NT2/D1 (cell line): ENCODE data around the gene SLC38A6.

Source experiments
- DNase-seq: peaks from one replicate; pipeline ENCODE4 v3.0.0-alpha.2; 2011; ENCODE audit warnings: low read depth, low spot score
- H3K27me3 ChIP-seq: 2 replicates; pipeline ENCODE4 v1.6.0; 2011; ENCODE audit warnings: mild to moderate bottlenecking; ENCODE audit not compliant: insufficient read length, insufficient read depth
- H3K36me3 ChIP-seq: 2 replicates; pipeline ENCODE4 v1.6.1; 2011; ENCODE audit warnings: mild to moderate bottlenecking, low read length, mixed read lengths; ENCODE audit not compliant: insufficient read depth, insufficient read length
- H3K4me1 ChIP-seq: 2 replicates; pipeline ENCODE4 v1.5.1; 2011; ENCODE audit not compliant: insufficient read depth, insufficient read length
- H3K4me3 ChIP-seq: 2 replicates; pipeline ENCODE4 v1.5.1; 2011; ENCODE audit warnings: low read depth; ENCODE audit not compliant: insufficient read length
- H3K9ac ChIP-seq: 2 replicates; pipeline ENCODE4 v1.6.0; 2011; ENCODE audit warnings: low read depth; ENCODE audit not compliant: insufficient read length
- H3K9me3 ChIP-seq: 2 replicates; pipeline ENCODE4 v1.5.1; 2011; ENCODE audit warnings: mild to moderate bottlenecking, low read length; ENCODE audit not compliant: insufficient read depth
- SUZ12 ChIP-seq: IDR thresholded peaks from 2 replicates; pipeline ENCODE4 v1.6.1; 2011; ENCODE audit not compliant: insufficient read length, insufficient read depth; ENCODE audit errors: extremely low read depth
- YY1 ChIP-seq: IDR thresholded peaks from 2 replicates; pipeline ENCODE4 v1.6.1; 2011; ENCODE audit not compliant: insufficient read length, insufficient read depth
- ZNF274 ChIP-seq: IDR thresholded peaks from 2 replicates; pipeline ENCODE4 v1.6.1; 2011; ENCODE audit warnings: mild to moderate bottlenecking, low read depth, low read length

The SLC38A6 gene

DNA sequence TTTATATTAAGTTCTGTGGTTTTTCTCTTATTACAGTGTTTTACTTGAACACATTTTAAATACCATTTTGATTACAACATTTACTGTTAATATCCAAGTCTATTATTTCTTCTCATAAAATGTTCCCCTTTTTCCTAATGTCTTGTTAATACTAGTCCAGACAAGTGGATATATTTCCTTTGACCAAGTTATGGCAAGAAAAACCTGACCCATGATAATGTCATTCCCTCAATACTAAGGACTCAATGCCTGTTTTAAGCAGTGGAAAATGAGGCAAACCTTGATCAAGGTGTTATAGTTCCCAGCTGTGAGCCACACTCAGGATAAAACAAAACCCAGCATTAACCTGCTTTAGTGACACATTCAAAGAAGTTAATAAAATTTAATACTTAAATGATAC is 12.4 kb upstream of the SLC38A6 start:
- Histone ChIP-seq H3K9me3 (no peaks in the 10 kb centered on the region), H3K4me3 (no peak overlapping the region), H3K27me3 (no peaks in the 10 kb centered on the region), H3K4me1 (no peaks in the 10 kb centered on the region), H3K36me3 (peaks cover 8% of the 10 kb centered on the region), H3K9ac (no peak overlapping the region)
- no peak for DNase-seq
- TF ChIP-seq ZNF274 (no peak), SUZ12 (no peak), YY1 (no peak)

DNA sequence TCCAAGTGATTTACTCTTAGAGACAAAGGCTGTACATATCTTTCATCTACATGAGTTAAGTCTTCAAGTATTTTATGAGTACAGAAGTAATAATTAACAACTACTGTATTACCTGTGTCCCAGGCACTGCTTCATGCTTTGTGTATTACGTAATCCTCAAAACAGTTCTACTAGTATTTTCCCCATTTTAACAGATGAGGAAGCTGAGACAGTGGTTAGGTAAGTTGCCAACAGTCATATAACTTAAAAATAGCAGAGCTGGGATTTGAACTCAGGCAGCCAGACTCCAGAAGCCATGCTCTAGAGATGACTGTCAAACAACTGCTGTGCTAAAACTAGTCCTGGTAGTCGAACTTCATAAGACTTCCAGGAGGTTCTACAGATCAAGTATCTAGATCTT is 10.9 kb upstream of the SLC38A6 start:
- no peak for DNase-seq
- peaks cover 23% of the 10 kb centered on the region for H3K36me3 ChIP-seq
- H3K4me3 ChIP-seq, result no peak overlapping the region
- no peaks in the 10 kb centered on the region for H3K4me1 ChIP-seq
- H3K9ac ChIP-seq, result no peak overlapping the region
- no peaks in the 10 kb centered on the region for H3K27me3 ChIP-seq
- H3K9me3 ChIP-seq, result no peaks in the 10 kb centered on the region
- TF ChIP-seq ZNF274 (no peak), SUZ12 (no peak), YY1 (no peak)

DNA sequence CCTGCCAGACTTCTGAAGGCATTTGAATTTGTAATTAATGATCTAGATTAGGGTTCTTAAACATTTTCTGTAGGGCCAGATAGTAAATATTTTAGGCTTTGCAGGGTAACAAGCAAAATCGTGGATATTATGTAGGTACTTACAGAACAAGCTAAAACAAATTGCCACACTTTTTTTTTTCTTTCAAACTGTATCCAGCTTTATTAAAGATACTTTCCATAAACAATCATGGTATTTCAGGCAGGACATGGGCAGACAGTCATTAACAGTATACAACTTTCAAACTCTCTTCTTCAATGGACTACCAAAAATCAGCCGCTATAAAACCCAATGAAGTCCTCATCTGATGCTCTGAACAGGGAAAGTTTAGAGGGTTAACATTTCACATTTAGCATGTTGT is 9.8 kb upstream of the SLC38A6 start:
- no peaks in the 10 kb centered on the region for H3K4me1 ChIP-seq
- no peaks in the 10 kb centered on the region for H3K9me3 ChIP-seq
- no peak for DNase-seq
- H3K36me3 ChIP-seq, result peaks cover 30% of the 10 kb centered on the region
- no peak overlapping the region for H3K9ac ChIP-seq
- no peak for TF ChIP-seq ZNF274
- TF ChIP-seq YY1, result no peak
- TF ChIP-seq SUZ12, result no peak
- H3K27me3 ChIP-seq, result no peaks in the 10 kb centered on the region
- H3K4me3 ChIP-seq, result no peak overlapping the region

DNA sequence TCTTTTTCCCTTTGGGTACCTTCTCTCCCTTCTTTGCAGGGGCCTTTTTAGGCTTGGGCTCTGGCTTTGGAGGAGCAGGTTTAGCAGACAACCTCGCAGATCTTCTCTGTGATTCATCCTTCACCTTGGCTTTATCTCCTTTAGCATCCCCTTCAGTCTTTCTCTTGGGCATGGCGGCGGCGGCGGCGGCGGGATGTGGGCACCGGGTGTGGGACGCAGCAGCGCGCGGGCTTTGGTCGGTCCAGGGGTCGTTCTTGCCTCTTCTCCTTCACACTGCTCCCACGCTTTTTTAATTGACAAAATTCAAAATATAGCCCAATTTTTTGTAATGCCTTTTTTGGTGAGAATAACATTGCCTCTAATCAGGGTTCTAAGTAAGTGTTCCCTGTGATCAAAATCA is 8.8 kb upstream of the SLC38A6 start:
- no peaks in the 10 kb centered on the region for H3K4me1 ChIP-seq
- no peak overlapping the region for H3K9ac ChIP-seq
- H3K9me3 ChIP-seq, result no peaks in the 10 kb centered on the region
- H3K4me3 ChIP-seq, result no peak overlapping the region
- DNase-seq, result no peak
- no peak for TF ChIP-seq SUZ12
- peaks cover 37% of the 10 kb centered on the region for H3K36me3 ChIP-seq
- H3K27me3 ChIP-seq, result no peaks in the 10 kb centered on the region

DNA sequence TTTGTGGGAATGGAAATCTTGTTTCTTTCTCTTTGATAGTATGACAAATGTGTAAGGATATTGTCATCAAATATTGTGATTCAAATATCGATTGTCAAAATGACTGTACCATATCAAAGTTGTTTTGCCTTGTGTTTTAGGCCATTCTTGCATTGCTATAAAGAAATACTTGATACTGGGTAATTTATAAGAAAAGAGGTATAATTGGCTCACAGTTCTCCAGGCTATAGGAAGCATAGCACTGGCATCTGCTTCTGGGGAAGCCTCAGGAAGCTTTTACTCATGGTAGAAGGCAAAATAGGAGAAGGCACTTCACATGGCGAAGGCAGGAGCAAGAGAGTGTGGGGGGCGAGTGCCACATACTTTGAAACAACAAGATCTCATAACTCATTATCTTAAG is 8.0 kb upstream of the SLC38A6 start:
- no peaks in the 10 kb centered on the region for H3K9me3 ChIP-seq
- H3K4me3 ChIP-seq, result no peak overlapping the region
- no peaks in the 10 kb centered on the region for H3K27me3 ChIP-seq
- no peaks in the 10 kb centered on the region for H3K4me1 ChIP-seq
- TF ChIP-seq SUZ12 (no peak), ZNF274 (no peak), YY1 (no peak)
- DNase-seq, result no peak
- H3K9ac ChIP-seq, result no peak overlapping the region
- peaks cover 44% of the 10 kb centered on the region for H3K36me3 ChIP-seq

DNA sequence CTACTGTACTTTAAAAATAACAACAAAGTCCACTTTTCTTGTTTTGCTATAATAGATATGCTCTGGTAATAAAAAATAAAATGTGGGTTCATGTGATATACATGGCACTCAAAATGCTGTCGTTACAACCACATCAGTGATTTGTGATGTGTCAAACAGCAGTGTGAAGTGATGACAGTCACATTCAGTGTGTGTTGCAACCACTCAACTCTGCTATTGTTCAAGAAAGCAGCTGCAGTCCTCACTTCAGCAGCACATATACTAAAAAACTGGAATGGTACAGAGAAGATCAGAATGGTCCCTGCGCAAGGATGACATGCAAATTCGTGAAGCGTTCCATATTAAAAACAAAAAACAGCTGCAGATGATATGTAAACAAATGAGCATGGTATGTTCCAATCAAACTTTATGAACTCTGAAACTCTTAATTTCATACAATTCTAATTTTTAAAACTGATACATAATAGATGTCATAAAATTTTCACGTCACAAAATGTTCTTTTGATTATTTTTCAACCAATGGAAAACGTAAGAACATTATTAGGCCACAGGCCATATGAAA is 6.9 kb upstream of the SLC38A6 start:
- TF ChIP-seq YY1, result no peak
- no peak for TF ChIP-seq ZNF274
- TF ChIP-seq SUZ12, result no peak
- H3K9me3 ChIP-seq, result no peaks in the 10 kb centered on the region
- no peak for DNase-seq
- no peaks in the 10 kb centered on the region for H3K4me1 ChIP-seq
- no peak overlapping the region for H3K4me3 ChIP-seq
- peaks cover 47% of the 10 kb centered on the region for H3K36me3 ChIP-seq
- no peaks in the 10 kb centered on the region for H3K27me3 ChIP-seq
- H3K9ac ChIP-seq, result no peak overlapping the region

DNA sequence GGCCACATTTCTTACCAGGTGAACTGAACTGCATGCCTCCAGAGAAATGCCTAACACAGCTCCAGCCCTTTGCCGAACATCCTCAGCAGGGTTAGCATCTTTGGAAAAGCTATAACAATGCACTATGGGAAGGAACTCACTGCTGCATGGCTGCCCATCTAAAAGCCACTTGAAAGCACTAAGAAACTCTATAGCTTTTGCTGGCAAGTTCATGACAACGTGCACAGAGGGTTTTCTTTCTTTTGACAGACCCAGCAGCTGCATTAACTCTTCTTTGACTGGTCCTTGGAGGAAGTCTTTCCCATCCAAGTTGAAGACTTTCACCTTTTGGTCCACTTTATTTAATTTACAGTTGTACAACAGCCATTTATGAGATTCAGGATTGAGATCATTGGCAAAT is 5.5 kb upstream of the SLC38A6 start:
- Histone ChIP-seq H3K27me3 (no peaks in the 10 kb centered on the region), H3K4me3 (no peak overlapping the region), H3K4me1 (no peaks in the 10 kb centered on the region), H3K9ac (no peak overlapping the region), H3K9me3 (no peaks in the 10 kb centered on the region), H3K36me3 (peaks cover 51% of the 10 kb centered on the region)
- DNase-seq, result no peak
- TF ChIP-seq ZNF274, result no peak
- no peak for TF ChIP-seq SUZ12

DNA sequence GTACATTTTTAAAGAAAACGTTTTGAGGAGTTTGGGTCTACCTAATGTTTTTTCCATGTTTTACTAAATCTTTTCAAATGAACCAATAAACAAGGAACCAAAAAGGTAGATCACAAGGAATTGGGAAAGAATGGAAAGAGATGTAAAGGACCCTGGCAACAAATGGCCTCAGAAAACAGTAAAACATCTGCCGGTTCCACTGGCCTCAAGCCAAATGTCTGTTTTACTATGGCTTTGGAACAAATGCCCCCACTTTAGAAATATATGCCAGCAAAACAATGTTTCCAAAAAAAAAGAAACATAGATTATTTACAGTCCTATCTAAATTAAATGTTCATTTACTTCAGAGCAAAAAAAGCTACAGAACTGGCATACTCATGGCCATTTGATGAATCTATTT is 3.2 kb upstream of the SLC38A6 start:
- no peaks in the 10 kb centered on the region for H3K4me1 ChIP-seq
- peaks cover 49% of the 10 kb centered on the region for H3K36me3 ChIP-seq
- DNase-seq, result no peak
- no peaks in the 10 kb centered on the region for H3K9me3 ChIP-seq
- H3K27me3 ChIP-seq, result no peaks in the 10 kb centered on the region
- no peak overlapping the region for H3K9ac ChIP-seq
- no peak for TF ChIP-seq YY1
- TF ChIP-seq ZNF274, result no peak
- TF ChIP-seq SUZ12, result no peak
- H3K4me3 ChIP-seq, result no peak overlapping the region
